IPS-NIHi11 (cell line): ENCODE results near the gene SECISBP2.
"Not testable (repeated sequence)": the region's sequence is repeated elsewhere in the genome, so short reads cannot be mapped to it uniquely, and the experiment has no call there.

Source experiments
- DNase-seq: peaks from one replicate; pipeline ENCODE4 v3.0.0; 2012; ENCODE audit warnings: mixed read lengths, low spot score

SECISBP2 gene

GRCh38 chr9:89310475-89311345, 7.6 kb upstream of the SECISBP2 start, which contains the start of gene CKS2:
CKS2 (plus strand) TSS chr9:89311195; CDS start chr9:89311293, 98 bp downstream.
- DNase-seq: peak; percentile 96

- peak; percentile 45 for DNase-seq
Measured at GRCh38 chr9:89311346-89312221, 6.7 kb upstream of the SECISBP2 start.

- DNase-seq: no peak
Measured at GRCh38 chr9:89312222-89312571, 6.1 kb upstream of the SECISBP2 start.

GRCh38 chr9:89313842-89314241, 4.5 kb upstream of the SECISBP2 start:
- no peak for DNase-seq

GRCh38 chr9:89314955-89315354, 3.3 kb upstream of the SECISBP2 start:
- no peak for DNase-seq

- DNase-seq: no peak
Measured at GRCh38 chr9:89315482-89315881, 2.8 kb upstream of the SECISBP2 start.

GRCh38 chr9:89317282-89317681, 1.0 kb upstream of the SECISBP2 start:
- no peak for DNase-seq

- DNase-seq: no peak
Measured at GRCh38 chr9:89319015-89319905, 960 bp downstream of the SECISBP2 start.

GRCh38 chr9:89323390-89323789, 5.1 kb downstream of the SECISBP2 start:
- DNase-seq: no peak

- DNase-seq: no peak
Measured at GRCh38 chr9:89325733-89326132, 7.4 kb downstream of the SECISBP2 start.

GRCh38 chr9:89328064-89328463, 9.8 kb downstream of the SECISBP2 start:
- DNase-seq: no peak

- DNase-seq: no peak
Measured at GRCh38 chr9:89329917-89330316, 11.6 kb downstream of the SECISBP2 start.

- DNase-seq: no peak
Measured at GRCh38 chr9:89330513-89330912, 12.2 kb downstream of the SECISBP2 start.

- no peak for DNase-seq
Measured at GRCh38 chr9:89339807-89340206, 21.5 kb downstream of the SECISBP2 start.

- DNase-seq: no peak
Measured at GRCh38 chr9:89340332-89340731, 22.0 kb downstream of the SECISBP2 start.

- DNase-seq: no peak
Measured at GRCh38 chr9:89342213-89342612, 23.9 kb downstream of the SECISBP2 start.

GRCh38 chr9:89342948-89343347, 24.6 kb downstream of the SECISBP2 start:
- no peak for DNase-seq

GRCh38 chr9:89343812-89344211, 25.5 kb downstream of the SECISBP2 start:
- not testable (repeated sequence) for DNase-seq

GRCh38 chr9:89345476-89345875, 27.2 kb downstream of the SECISBP2 start:
- DNase-seq: no peak

GRCh38 chr9:89346696-89347095, 28.4 kb downstream of the SECISBP2 start:
- no peak for DNase-seq

GRCh38 chr9:89347651-89348050, 29.4 kb downstream of the SECISBP2 start:
- DNase-seq: no peak

- DNase-seq: no peak
Measured at GRCh38 chr9:89349607-89350006, 31.3 kb downstream of the SECISBP2 start.
